Transverse colon (tissue), 4 donors: ENCODE results near the gene EWSR1. TPM values are rescaled to one million over a fixed set of nuclear protein-coding genes. Genes with fewer than 3 reads are reported as not detected.

Source experiments
- DNase-seq: peaks from one replicate; pipeline ENCODE4 v3.0.0-alpha.2; 2019
- H3K27ac ChIP-seq, 4 donors: fragments of 200-600 bp; sonication (generic); 2 replicates each; pipeline ENCODE4 v1.5.1; 2016 to 2018; ENCODE audit warnings: inconsistent platforms in 4 of 4
- H3K27me3 ChIP-seq: fragments of 200-600 bp; sonication (generic); 2 replicates; pipeline ENCODE4 v1.5.1; 2017; ENCODE audit warnings: inconsistent platforms
- H3K36me3 ChIP-seq, 4 donors: fragments of 200-600 bp; sonication (generic); 2 replicates each; pipeline ENCODE4 v1.5.1; 2017 to 2019; ENCODE audit warnings: inconsistent platforms in 4 of 4
- H3K4me1 ChIP-seq, 4 donors: fragments of 200-600 bp; sonication (generic); 2 replicates each; pipeline ENCODE4 v1.5.1; 2017 to 2020; ENCODE audit warnings: inconsistent platforms in 4 of 4
- H3K4me3 ChIP-seq, 4 donors: fragments of 200-600 bp; sonication (generic); 1 replicate in 1 of 4; 2 replicates in 3 of 4; pipeline versions ENCODE4 v1.5.1 to v1.6.1; 2017 to 2019; ENCODE audit warnings: inconsistent platforms in 4 of 4
- H3K9me3 ChIP-seq, 2 donors: fragments of 200-600 bp; sonication (generic); 2 replicates each; pipeline ENCODE4 v1.5.1; 2017 to 2019; ENCODE audit warnings: inconsistent platforms in 2 of 2
- CTCF ChIP-seq, 5 experiments: fragments of 200-600 bp in 3 of 5; fragments of 450-650 bp in 2 of 5; sonication (generic) in 3 of 5; IDR thresholded peaks; 1 replicate in 2 of 5; 2 replicates in 3 of 5; pipeline ENCODE4 v1.5.1; 2016 to 2017; ENCODE audit warnings: antibody characterized with exemption in 5 of 5, inconsistent platforms in 3 of 5, mild to moderate bottlenecking in 2 of 5, moderate library complexity in 1 of 5
- EP300 ChIP-seq: sonication (generic); formaldehyde crosslinking; IDR thresholded peaks from one replicate; pipeline ENCODE4 v1.6.1; 2017; ENCODE audit warnings: antibody characterized with exemption, low read depth
- POLR2A ChIP-seq: fragments of 450-650 bp; IDR thresholded peaks from one replicate; pipeline ENCODE4 v1.6.1; 2016; ENCODE audit warnings: antibody characterized with exemption, mild to moderate bottlenecking, moderate library complexity
- POLR2AphosphoS5 ChIP-seq, 3 donors: sonication (generic); formaldehyde crosslinking; IDR thresholded peaks; one replicate each; pipeline ENCODE4 v1.6.1; 2016; ENCODE audit warnings: antibody characterized with exemption in 3 of 3
- WGBS, 2 donors: methylation state at CpG; one replicate each; pipeline ENCODE4 v1.1.5; 2018; ENCODE audit warnings: low coverage in 1 of 2; 5-methylcytosine and 5-hydroxymethylcytosine counted together
- in situ Hi-C, 4 donors: fragments of 200-750 bp; cut with MboI; loops; one replicate each; pipeline versions ENCODE4 v1.15.0 to v1.15.1; 2017; ENCODE audit warnings: low sequenced_read_pairs in 3 of 4, low pct_ligation_motif_present in 1 of 4, low pct_unique_long_range_greater_than_20kb in 1 of 4
- intact Hi-C: fragments of 100-400 bp; cut with DNase I; formaldehyde crosslinking; loops from one replicate; pipeline ENCODE4 v1.15.1; 2023; ENCODE audit warnings: low total_unique reads
- total RNA-seq, 4 donors: library from RNA; depleted of rRNA; stranded (reverse); fragments of >200 nt; gene quantifications; one replicate each; pipeline ENCODE4 v1.1.0, GENCODE V29; 2016

Gene EWSR1
- total RNA-seq, 4 donors from 2014 or later = 196 to 318 (median 205) TPM

DNA sequence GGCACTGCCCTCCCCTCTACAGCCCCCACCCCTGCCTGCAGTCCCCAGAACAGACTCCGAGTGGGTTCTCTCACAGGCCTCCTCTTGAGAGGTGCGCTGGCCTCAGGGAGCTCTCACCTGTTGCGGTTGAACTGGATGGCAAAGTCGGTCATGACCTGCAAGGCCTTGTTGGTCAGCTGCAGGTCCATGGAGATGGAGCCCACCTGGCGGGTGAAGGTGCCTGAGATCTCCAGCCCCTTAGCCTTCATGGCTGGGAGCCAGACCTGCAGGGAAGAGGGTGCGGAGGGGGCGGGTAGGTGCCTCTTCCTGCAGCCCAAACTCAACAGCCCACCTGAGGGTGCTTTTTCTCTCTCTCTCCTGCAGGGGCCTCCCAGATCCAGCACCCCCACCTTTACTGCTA, 66.1 kb downstream of the EWSR1 start:
- peaks cover 0 to 22% (median 4%) of the 10 kb centered on the region in 4 donors for H3K36me3 ChIP-seq
- TF ChIP-seq POLR2A (no peak), CTCF (IDR thresholded peaks at IDR 0.05) (no peak), EP300 (no peak), POLR2AphosphoS5 (IDR thresholded peaks at IDR 0.05) (no peak)
- H3K9me3 ChIP-seq = no peaks in the 10 kb centered on the region
- no peaks in the 10 kb centered on the region for H3K27me3 ChIP-seq
- in situ Hi-C loops = no loop called here
- WGBS, 2 donors = 98 to 100% methylated on average over 1 to 7 of the region's 7 CpGs
- H3K4me1 ChIP-seq = no peaks in the 10 kb centered on the region
- no peak overlapping the region for H3K4me3 ChIP-seq
- DNase-seq = no peak
- no peak overlapping the region for H3K27ac ChIP-seq
- intact Hi-C loops = no loop called here

GRCh38 chr22:29334696-29335344, 66.8 kb downstream of the EWSR1 start:
- no peak for DNase-seq
- in situ Hi-C loops (no loop called here), intact Hi-C loops (no loop called here)
- Histone ChIP-seq H3K4me3 (no peak overlapping the region), H3K27ac (no peak overlapping the region), H3K4me1 (no peaks in the 10 kb centered on the region), H3K36me3 (peaks cover 0 to 26% (median 6%) of the 10 kb centered on the region in 4 donors), H3K27me3 (no peaks in the 10 kb centered on the region), H3K9me3 (no peaks in the 10 kb centered on the region)
- WGBS, 2 donors = 85% methylated on average over 12 of the region's 12 CpGs; no CpG with 5 or more reads in 1 of the 2 donors
- TF ChIP-seq CTCF (IDR thresholded peaks at IDR 0.05) = no peak
- TF ChIP-seq EP300 = no peak
- no peak for TF ChIP-seq POLR2A
- no peak for TF ChIP-seq POLR2AphosphoS5 (IDR thresholded peaks at IDR 0.05)

DNA sequence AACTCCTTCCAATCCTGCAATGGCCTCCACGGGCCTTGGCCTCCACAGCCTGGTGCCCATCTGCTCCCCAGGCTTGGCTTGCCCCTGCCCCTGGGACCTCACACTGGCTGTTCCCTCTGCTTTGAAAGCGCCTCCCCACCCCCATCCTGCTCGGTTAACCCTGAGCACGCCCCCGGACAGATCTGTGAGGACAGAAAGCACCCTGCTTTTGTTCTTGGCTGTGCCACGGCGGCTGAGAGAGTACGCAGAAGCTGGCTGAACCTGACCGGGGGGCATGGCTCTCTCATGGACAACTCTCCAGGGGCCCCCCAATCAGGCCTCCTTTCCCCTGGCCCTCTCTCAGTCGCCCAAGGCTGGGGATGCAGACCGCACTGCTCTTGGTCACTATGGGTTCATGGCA, 67.6 kb downstream of the EWSR1 start:
- no peak overlapping the region for H3K4me3 ChIP-seq
- H3K27ac ChIP-seq = no peak overlapping the region
- in situ Hi-C loops = no loop called here
- 92% methylated on average over 11 of the region's 11 CpGs; no CpG with 5 or more reads in 1 of the 2 donors for WGBS, 2 donors
- no peak for DNase-seq
- intact Hi-C loops = no loop called here
- no peaks in the 10 kb centered on the region for H3K9me3 ChIP-seq
- no peaks in the 10 kb centered on the region for H3K4me1 ChIP-seq
- no peaks in the 10 kb centered on the region for H3K27me3 ChIP-seq
- peaks cover 0 to 34% (median 9%) of the 10 kb centered on the region in 4 donors for H3K36me3 ChIP-seq
- no peak for TF ChIP-seq EP300
- TF ChIP-seq CTCF (IDR thresholded peaks at IDR 0.05) = no peak
- no peak for TF ChIP-seq POLR2AphosphoS5 (IDR thresholded peaks at IDR 0.05)
- TF ChIP-seq POLR2A = no peak

DNA sequence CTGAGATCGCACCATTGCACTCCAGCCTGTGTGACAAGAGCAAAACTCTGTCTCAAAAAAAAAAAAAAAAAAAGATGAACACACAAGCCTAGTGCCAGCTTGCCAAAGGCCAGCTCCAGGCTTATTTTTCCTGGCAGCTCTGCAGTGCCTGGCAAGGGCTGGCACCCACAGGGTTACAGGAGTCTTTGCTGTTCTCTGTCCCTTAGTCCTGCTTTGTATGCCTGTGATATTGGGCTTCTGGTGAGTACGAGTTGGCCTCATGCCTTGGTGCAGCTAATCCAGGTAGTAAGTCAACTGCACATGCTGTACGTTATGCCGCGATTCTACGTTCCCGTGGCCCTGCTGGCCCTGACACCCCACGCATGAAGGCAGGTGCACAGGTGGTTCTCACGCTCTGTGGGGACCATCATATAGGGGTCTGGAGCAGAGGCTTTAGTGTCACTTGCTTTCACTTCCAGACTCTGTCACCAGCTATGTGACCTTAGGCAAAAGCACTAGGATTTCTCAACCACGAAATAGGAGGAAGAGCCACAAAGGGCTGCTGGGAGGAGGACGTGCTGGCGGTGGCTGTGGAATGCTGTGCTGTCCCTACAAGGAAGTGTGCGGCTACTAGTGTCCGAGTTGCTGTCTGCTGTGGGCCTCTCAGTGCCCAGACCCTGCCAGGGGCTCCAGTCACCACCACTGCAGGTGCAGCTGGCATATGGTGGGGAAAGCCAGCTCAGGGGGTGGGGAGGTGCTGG, 68.9 kb downstream of the EWSR1 start:
- no peak for DNase-seq
- WGBS, 2 donors = 80 to 88% methylated on average over 1 to 13 of the region's 14 CpGs
- H3K9me3 ChIP-seq = no peaks in the 10 kb centered on the region
- intact Hi-C loops (no loop called here), in situ Hi-C loops (no loop called here)
- no peak overlapping the region for H3K4me3 ChIP-seq
- peaks cover 0 to 46% (median 12%) of the 10 kb centered on the region in 4 donors for H3K36me3 ChIP-seq
- no peaks in the 10 kb centered on the region for H3K27me3 ChIP-seq
- no peaks in the 10 kb centered on the region for H3K4me1 ChIP-seq
- no peak overlapping the region for H3K27ac ChIP-seq
- TF ChIP-seq POLR2AphosphoS5 (IDR thresholded peaks at IDR 0.05) = no peak
- no peak for TF ChIP-seq EP300
- TF ChIP-seq CTCF (IDR thresholded peaks at IDR 0.05) = no peak
- TF ChIP-seq POLR2A = no peak
